GM10248 (cell line): ENCODE results near the gene RIOK3.

Experiments
- CTCF ChIA-PET: fragments of 300-600 bp; sonication (Branson Sonifier 250); formaldehyde crosslinking; extraction: SDS; loops from one replicate; lab custom pipeline; 2021; ENCODE audit warnings: antibody characterized with exemption; lab: Yijun Ruan, JAX
- POLR2A ChIA-PET: fragments of 350-650 bp; sonication (Branson Sonifier 250); formaldehyde crosslinking; extraction: SDS; loops from one replicate; lab custom pipeline; 2020; ENCODE audit warnings: antibody characterized with exemption; lab: Yijun Ruan, JAX
- DNase-seq: peaks from one replicate; pipeline ENCODE4 v3.0.0; 2012; ENCODE audit errors: extremely low spot score
- CTCF ChIP-seq: IDR thresholded peaks from 2 replicates; pipeline ENCODE4 v1.5.1; 2012; ENCODE audit warnings: mild to moderate bottlenecking, low read depth; ENCODE audit errors: extremely low read depth, missing control alignments, control extremely low read depth

The RIOK3 gene

GRCh38 chr18:23433360-23433759 is 19.7 kb upstream of the RIOK3 start:
- ChIA-PET CTCF (interaction anchor here (1.3 to 1.7 kb wide), 4 partner anchors 10 to 21 kb away, joined by 3 to 5 read pairs (median 4); no protein-coding TSS in a partner anchor), POLR2A (no interaction called here)
- TF ChIP-seq CTCF: no peak
- DNase-seq: no peak

- TF ChIP-seq CTCF: no peak
- CTCF ChIA-PET: no interaction called here
- peak; percentile 89 for DNase-seq
- POLR2A ChIA-PET: no interaction called here
These were observed 15.6 kb upstream of the RIOK3 start for GRCh38 chr18:23437357-23438045.

- DNase-seq: no peak
- ChIA-PET CTCF (no interaction called here), POLR2A (no interaction called here)
- TF ChIP-seq CTCF: no peak
These were observed 15.1 kb upstream of the RIOK3 start for GRCh38 chr18:23438046-23438377.

- no peak for DNase-seq
- POLR2A ChIA-PET: no interaction called here
- CTCF ChIA-PET: no interaction called here
- TF ChIP-seq CTCF: no peak
These were observed 14.3 kb upstream of the RIOK3 start for GRCh38 chr18:23438608-23439366.

GRCh38 chr18:23440131-23440530 is 13.0 kb upstream of the RIOK3 start:
- CTCF ChIA-PET: interaction anchor here (2.0 kb wide), 1 partner anchor 9 kb away, joined by 9 read pairs; no protein-coding TSS in a partner anchor
- POLR2A ChIA-PET: no interaction called here

GRCh38 chr18:23442958-23443357 is 10.1 kb upstream of the RIOK3 start:
- TF ChIP-seq CTCF: no peak
- ChIA-PET POLR2A (no interaction called here), CTCF (interaction anchor here (1.1 to 2.2 kb wide), 6 partner anchors 9 to 476 kb away, joined by 3 to 6 read pairs (median 4); no protein-coding TSS in a partner anchor)
- DNase-seq: no peak

More at GRCh38 chr18:23440131-23440530, 13.0 kb upstream of the RIOK3 start:
- no peak for TF ChIP-seq CTCF
- DNase-seq: no peak
